A549 (cell line): ENCODE measurements around the gene ACADVL.

Experiments
- BHLHE40 ChIP-seq: IDR thresholded peaks from 2 replicates; pipeline ENCODE4 v1.6.1; 2012; ENCODE audit warnings: low read depth, low read length, inconsistent platforms
- CHD4 ChIP-seq: fragments of 200-600 bp; sonication (generic); IDR thresholded peaks from 2 replicates; pipeline ENCODE4 v1.6.1; 2016; ENCODE audit warnings: antibody characterized with exemption, mild to moderate bottlenecking, borderline replicate concordance
- CTCF ChIP-seq: fragments of >200 bp; sonication (Bioruptor Twin); formaldehyde crosslinking; IDR thresholded peaks from 3 replicates; pipeline ENCODE4 v1.5.1; 2016
- EP300 ChIP-seq, 2 experiments: fragments of >200 bp; sonication (Bioruptor Twin); formaldehyde crosslinking; IDR thresholded peaks; 2 replicates in 1 of 2; 3 replicates in 1 of 2; pipeline ENCODE4 v1.6.1; 2016 to 2017
- PBX3 ChIP-seq: IDR thresholded peaks from 2 replicates; pipeline ENCODE4 v1.6.1; 2012
- POLR2A ChIP-seq: IDR thresholded peaks from 2 replicates; pipeline ENCODE4 v1.6.1; 2012; ENCODE audit warnings: mild to moderate bottlenecking, low read length
- SMC3 ChIP-seq: fragments of >200 bp; sonication (Bioruptor Twin); formaldehyde crosslinking; IDR thresholded peaks from 3 replicates; pipeline ENCODE4 v1.6.1; 2018; ENCODE audit warnings: inconsistent platforms
- ZFP36 ChIP-seq: fragments of 450-650 bp; IDR thresholded peaks from 2 replicates; pipeline ENCODE4 v1.6.1; 2014; ENCODE audit warnings: borderline replicate concordance; ENCODE audit not compliant: partially characterized antibody

DNA sequence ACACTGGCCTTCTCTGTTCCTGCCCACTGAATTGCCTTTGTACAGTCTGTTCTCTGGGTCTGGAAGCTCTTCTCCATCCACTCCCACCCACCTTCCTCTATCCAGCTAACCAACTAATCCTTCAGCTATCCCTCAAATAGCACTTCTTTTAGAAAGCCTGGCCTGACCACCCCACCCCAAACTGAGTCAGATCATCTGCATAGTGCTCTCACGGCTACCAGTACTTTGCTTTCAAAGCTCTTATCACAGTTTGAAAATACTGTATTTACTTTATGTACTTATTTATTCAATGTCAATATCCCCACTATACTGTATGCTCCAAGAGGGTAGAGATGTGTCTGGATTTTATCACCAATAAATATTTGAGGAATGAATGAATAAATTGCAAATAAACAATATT lies 47.0 kb downstream of the ACADVL start:
- TF ChIP-seq PBX3 (no peak), CTCF (no peak), POLR2A (no peak), CHD4 (no peak), SMC3 (no peak), EP300 (IDR thresholded peaks at IDR 0.05) (no peak), ZFP36 (peak; percentile 25), BHLHE40 (no peak)
